Adrenal gland (tissue), 12 donors: Measurements from ENCODE around the gene DYRK1A. TPM values are rescaled to one million over a fixed set of nuclear protein-coding genes. Genes with fewer than 3 reads are reported as not detected.

Source experiments
- DNase-seq, 7 donors: peaks; one replicate each; pipeline ENCODE4 v3.0.0-alpha.2; 2019 to 2020
- H3K27ac ChIP-seq, 5 donors: fragments of 200-600 bp; sonication (generic) in 4 of 5; 1 replicate in 3 of 5; 2 replicates in 2 of 5; pipeline versions ENCODE4 v1.5.1 to v1.8.0; 2016 to 2020; ENCODE audit warnings: mild to moderate bottlenecking in 1 of 5
- H3K27me3 ChIP-seq: fragments of 200-600 bp; 2 replicates; pipeline ENCODE4 v1.8.0; 2021
- H3K36me3 ChIP-seq, 2 donors: fragments of 200-600 bp; replicated peaks in 1 of 2; 1 replicate in 1 of 2; 2 replicates in 1 of 2; pipeline versions ENCODE4 v1.5.1 to v1.8.0; 2018 to 2022
- H3K4me1 ChIP-seq, 2 donors: fragments of 200-600 bp; replicated peaks in 1 of 2; 1 replicate in 1 of 2; 2 replicates in 1 of 2; pipeline versions ENCODE4 v1.5.1 to v1.8.0; 2018 to 2021
- H3K4me3 ChIP-seq, 4 donors: fragments of 200-600 bp; sonication (generic) in 3 of 4; one replicate each; pipeline ENCODE4 v1.5.1; 2016 to 2018
- H3K9me3 ChIP-seq, 3 donors: fragments of 200-600 bp; sonication (generic) in 1 of 3; replicated peaks in 1 of 3; 1 replicate in 2 of 3; 2 replicates in 1 of 3; pipeline versions ENCODE4 v1.5.1 to v1.8.0; 2016 to 2021
- POLR2A ChIP-seq, 2 donors: fragments of 450-650 bp; IDR thresholded peaks; one replicate each; pipeline ENCODE4 v1.6.1; 2017; ENCODE audit warnings: antibody characterized with exemption in 2 of 2, mild to moderate bottlenecking in 2 of 2, moderate library complexity in 1 of 2
- WGBS, 4 donors: extraction: QIAGEN DNeasy Blood & Tissue Kit in 2 of 4; methylation state at CpG; one replicate each; pipeline versions ENCODE4 v1.1.5 to v1.1.7; 2013 to 2017; 5-methylcytosine and 5-hydroxymethylcytosine counted together
- intact Hi-C, 2 donors: fragments of 100-400 bp; cut with DNase I; formaldehyde crosslinking; loops; one replicate each; pipeline versions ENCODE4 v1.14.1 to v1.15.0; 2022 to 2023
- polyA plus RNA-seq, 3 donors: library from polyadenylated mRNA; stranded (reverse); fragments of 200-250 nt in 2 of 3; fragments of 350-450 nt in 1 of 3; fragmentation: Illumina TruSeq in 1 of 3; extraction: RNeasy Lipid Tissue Mini Kit (QIAGEN cat#74804) in 1 of 3; gene quantifications; one replicate each; pipeline ENCODE4 v1.2.3, GENCODE V29; 2013 to 2014
- total RNA-seq, 9 donors: library from RNA; depleted of rRNA in 4 of 9; stranded (reverse); fragments of >200 nt in 4 of 9; fragments of 120-200 nt in 1 of 9; fragmentation: NEBNext Ultra II Directional in 1 of 9; extraction: Animal tissue kit (Norgen Biotek cat#: 25700) in 1 of 9; gene quantifications; one replicate each; pipeline versions ENCODE4 v1.1.0 to v1.2.4, GENCODE V29; 2013 to 2023
- TF ChIP-seq, protein P1 (sequence below), 6 experiments: fragments of 450-650 bp in 4 of 6; fragments of 200-600 bp in 2 of 6; sonication (generic) in 1 of 6; IDR thresholded peaks; 1 replicate in 5 of 6; 2 replicates in 1 of 6; pipeline versions ENCODE4 v1.5.1 to v1.8.0; 2016 to 2021; ENCODE audit warnings: antibody characterized with exemption in 6 of 6, mild to moderate bottlenecking in 2 of 6, moderate library complexity in 1 of 6
- donor health status: healthy with polysubstance abuse.
- donor health status: Bipolar disorder and iron deficiency.
- donor health status: DM: yes; HTN: yes; CAD: no.
- donor health status: DM: no; HTN: no; CAD: no.
- donor health status: DM: no; HTN: no; CAD: no.
- donor health status: DM: yes; HTN: yes; CAD: no.

DYRK1A gene
- total and polyA plus RNA-seq, 12 donors = 23.6 to 92.3 (median 57.7) TPM

DNA sequence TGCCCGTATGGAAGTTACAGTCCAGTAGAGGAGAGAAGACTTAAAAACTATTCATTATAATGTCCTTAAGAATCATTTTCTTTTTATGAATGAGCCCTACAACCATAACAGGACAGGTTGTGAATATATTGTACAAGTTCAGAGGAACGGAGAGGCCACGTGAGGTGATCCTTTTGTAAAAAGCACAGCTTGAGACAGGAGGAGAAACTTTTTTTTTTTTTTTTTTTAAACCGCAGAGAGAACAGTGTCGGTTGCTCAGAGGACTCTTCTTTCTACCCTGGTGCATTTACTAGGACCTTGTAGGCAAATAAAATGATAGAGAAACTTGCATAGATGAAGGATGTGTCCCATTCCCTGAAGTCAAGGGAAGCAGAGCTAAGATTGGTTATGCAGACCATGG is 32.1 kb downstream of the DYRK1A start:
- Histone ChIP-seq H3K27me3 (no peaks in the 10 kb centered on the region), H3K9me3 (no peaks in the 10 kb centered on the region), H3K4me3 (no peak overlapping the region), H3K4me1 (peaks cover 0 to 50% of the 10 kb centered on the region in 2 donors), H3K36me3 (no peaks in the 10 kb centered on the region), H3K27ac (no peak overlapping the region)
- intact Hi-C loops = no loop called here
- WGBS, 4 donors = 71 to 84% (median 79%) methylated on average over 5 of the region's 5 CpGs
- DNase-seq = no peak
- TF ChIP-seq POLR2A (IDR thresholded peaks at IDR 0.05) = no peak
- TF ChIP-seq, protein P1, sequence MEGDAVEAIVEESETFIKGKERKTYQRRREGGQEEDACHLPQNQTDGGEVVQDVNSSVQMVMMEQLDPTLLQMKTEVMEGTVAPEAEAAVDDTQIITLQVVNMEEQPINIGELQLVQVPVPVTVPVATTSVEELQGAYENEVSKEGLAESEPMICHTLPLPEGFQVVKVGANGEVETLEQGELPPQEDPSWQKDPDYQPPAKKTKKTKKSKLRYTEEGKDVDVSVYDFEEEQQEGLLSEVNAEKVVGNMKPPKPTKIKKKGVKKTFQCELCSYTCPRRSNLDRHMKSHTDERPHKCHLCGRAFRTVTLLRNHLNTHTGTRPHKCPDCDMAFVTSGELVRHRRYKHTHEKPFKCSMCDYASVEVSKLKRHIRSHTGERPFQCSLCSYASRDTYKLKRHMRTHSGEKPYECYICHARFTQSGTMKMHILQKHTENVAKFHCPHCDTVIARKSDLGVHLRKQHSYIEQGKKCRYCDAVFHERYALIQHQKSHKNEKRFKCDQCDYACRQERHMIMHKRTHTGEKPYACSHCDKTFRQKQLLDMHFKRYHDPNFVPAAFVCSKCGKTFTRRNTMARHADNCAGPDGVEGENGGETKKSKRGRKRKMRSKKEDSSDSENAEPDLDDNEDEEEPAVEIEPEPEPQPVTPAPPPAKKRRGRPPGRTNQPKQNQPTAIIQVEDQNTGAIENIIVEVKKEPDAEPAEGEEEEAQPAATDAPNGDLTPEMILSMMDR (IDR thresholded peaks at IDR 0.05) = no peak

DNA sequence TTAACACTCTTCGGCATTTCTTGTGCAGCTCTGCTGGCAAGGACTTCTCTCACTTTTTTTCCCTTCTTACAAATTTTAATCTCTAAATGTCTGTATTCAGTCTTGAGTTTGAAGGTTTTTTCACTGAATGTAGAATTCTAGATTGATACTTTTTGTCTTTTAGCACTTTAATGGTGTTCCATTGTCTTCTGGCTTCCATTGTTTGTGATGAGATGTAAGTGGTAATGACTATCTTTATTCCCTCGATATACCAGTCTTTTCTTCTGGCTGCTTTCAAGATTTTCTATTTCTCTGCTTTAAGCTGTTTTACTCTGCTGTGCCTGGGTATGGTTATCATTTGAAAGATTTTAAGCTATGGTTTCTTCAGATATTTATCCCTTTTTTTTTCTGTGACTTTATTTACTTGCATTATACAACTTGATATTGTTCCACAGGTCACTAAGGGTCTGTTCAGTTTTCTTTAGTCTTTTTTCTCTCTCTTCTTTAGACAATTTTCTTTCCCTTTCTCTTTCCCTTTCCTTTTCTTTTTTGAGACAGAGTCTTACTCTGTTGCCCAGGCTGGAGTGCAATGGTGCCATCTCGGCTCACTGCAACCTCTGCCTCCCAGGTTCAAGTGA is 35.8 kb downstream of the DYRK1A start:
- TF ChIP-seq POLR2A (IDR thresholded peaks at IDR 0.05) = no peak
- TF ChIP-seq, protein P1 (IDR thresholded peaks at IDR 0.05) = no peak
- Histone ChIP-seq H3K36me3 (no peaks in the 10 kb centered on the region), H3K9me3 (no peaks in the 10 kb centered on the region), H3K4me1 (peaks cover 0 to 53% of the 10 kb centered on the region in 2 donors), H3K27me3 (no peaks in the 10 kb centered on the region), H3K27ac (no peak overlapping the region), H3K4me3 (no peak overlapping the region)
- DNase-seq = no peak
- intact Hi-C loops = no loop called here
- 84 to 98% (median 96%) methylated on average over 3 of the region's 3 CpGs for WGBS, 4 donors

DNA sequence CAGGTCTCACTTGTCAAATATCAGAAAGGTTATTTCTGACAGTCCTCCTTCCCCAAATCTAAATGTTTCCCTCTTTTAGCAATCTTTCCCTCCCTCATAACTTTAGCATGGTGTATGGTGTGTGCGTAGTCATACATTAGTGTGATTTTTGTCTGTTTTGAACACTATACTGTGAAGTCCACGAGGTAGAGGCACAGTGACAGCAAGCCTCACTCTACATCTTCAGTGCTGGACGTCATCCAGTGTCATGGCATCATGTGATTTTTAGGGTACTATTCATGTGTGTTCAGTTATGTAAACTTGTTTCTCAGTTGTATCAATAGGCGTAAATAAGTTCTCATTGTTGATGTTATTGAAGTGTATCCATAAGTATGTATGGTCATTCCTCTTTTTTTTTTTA is 39.1 kb downstream of the DYRK1A start:
- TF ChIP-seq POLR2A (IDR thresholded peaks at IDR 0.05) = no peak
- TF ChIP-seq, protein P1 (IDR thresholded peaks at IDR 0.05) = no peak
- peaks cover 11 to 58% of the 10 kb centered on the region in 2 donors for H3K4me1 ChIP-seq
- intact Hi-C loops = no loop called here
- H3K27ac ChIP-seq = no peak overlapping the region
- H3K27me3 ChIP-seq = no peaks in the 10 kb centered on the region
- DNase-seq = no peak
- no peaks in the 10 kb centered on the region for H3K9me3 ChIP-seq
- H3K4me3 ChIP-seq = no peak overlapping the region
- WGBS, 4 donors = 70 to 80% (median 71%) methylated on average over 4 of the region's 4 CpGs
- H3K36me3 ChIP-seq = no peaks in the 10 kb centered on the region

DNA sequence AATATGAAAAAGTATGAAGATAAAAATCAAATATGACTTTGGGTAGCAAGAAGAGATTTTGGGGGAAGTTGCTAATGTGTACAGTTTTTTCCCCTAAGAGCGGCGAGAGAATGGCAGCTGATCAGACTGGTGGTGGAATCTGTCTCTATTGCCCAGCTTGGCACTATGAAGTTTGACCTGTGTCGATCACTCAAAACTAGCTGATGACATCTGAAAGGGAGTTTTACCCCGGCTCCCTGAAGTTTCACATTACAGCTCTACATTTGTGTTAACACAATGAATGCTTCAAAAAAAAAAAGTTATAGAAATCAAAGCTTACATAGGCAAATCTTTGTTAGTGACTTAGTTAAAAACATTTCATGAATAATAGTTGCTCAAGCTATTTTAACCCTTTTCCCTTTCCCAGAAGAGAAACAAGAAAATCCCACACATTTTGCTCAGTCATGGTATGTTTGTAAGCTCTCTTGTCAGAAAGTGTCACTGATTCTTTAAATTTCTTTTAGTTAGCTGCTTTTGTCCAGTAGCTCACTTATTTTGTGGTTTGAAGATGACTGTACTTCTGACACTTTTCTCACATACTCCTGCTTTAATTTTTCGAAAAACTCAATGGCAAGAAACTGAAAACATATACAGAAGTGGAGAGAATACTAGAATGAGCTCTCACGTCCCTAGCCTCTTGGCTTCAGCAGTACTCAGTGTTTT is 41.3 kb downstream of the DYRK1A start:
- Histone ChIP-seq H3K36me3 (no peaks in the 10 kb centered on the region), H3K27ac (no peak overlapping the region), H3K4me3 (no peak overlapping the region), H3K27me3 (no peaks in the 10 kb centered on the region), H3K4me1 (peaks cover 11 to 72% of the 10 kb centered on the region in 2 donors), H3K9me3 (no peaks in the 10 kb centered on the region)
- no peak for DNase-seq
- WGBS, 4 donors = 60 to 67% (median 62%) methylated on average over 6 of the region's 6 CpGs
- intact Hi-C loops = no loop called here
- TF ChIP-seq POLR2A (IDR thresholded peaks at IDR 0.05) = no peak
- TF ChIP-seq, protein P1 (IDR thresholded peaks at IDR 0.05) = no peak
